Thyroid gland (tissue), 4 donors: Measurements from ENCODE around the gene DGKD. TPM values are rescaled to one million over a fixed set of nuclear protein-coding genes. Genes with fewer than 3 reads are reported as not detected.

ENCODE experiments used
- DNase-seq, 2 donors: peaks; one replicate each; pipeline ENCODE4 v3.0.0-alpha.2; 2019
- H3K27ac ChIP-seq, 3 donors: fragments of 200-600 bp; sonication (generic); 1 replicate in 2 of 3; 2 replicates in 1 of 3; pipeline ENCODE4 v1.5.1; 2016 to 2019; ENCODE audit warnings: mild to moderate bottlenecking in 1 of 3, moderate library complexity in 1 of 3
- H3K27me3 ChIP-seq: fragments of 200-600 bp; sonication (generic); one replicate; pipeline ENCODE4 v1.5.1; 2019
- H3K36me3 ChIP-seq, 2 donors: fragments of 200-600 bp; sonication (generic); one replicate each; pipeline ENCODE4 v1.5.1; 2016 to 2019
- H3K4me1 ChIP-seq, 2 donors: fragments of 200-600 bp; sonication (generic); one replicate each; pipeline ENCODE4 v1.5.1; 2017 to 2019
- H3K4me3 ChIP-seq, 3 donors: fragments of 200-600 bp; sonication (generic); replicated peaks in 1 of 3; 1 replicate in 2 of 3; 2 replicates in 1 of 3; pipeline ENCODE4 v1.5.1; 2016; ENCODE audit warnings: mild to moderate bottlenecking in 1 of 3
- H3K9me3 ChIP-seq: fragments of 200-600 bp; sonication (generic); one replicate; pipeline ENCODE4 v1.5.1; 2017
- CTCF ChIP-seq, 6 experiments: fragments of 200-600 bp in 3 of 6; fragments of 450-650 bp in 3 of 6; sonication (generic) in 3 of 6; IDR thresholded peaks; one replicate each; pipeline ENCODE4 v1.5.1; 2016 to 2019; ENCODE audit warnings: antibody characterized with exemption in 6 of 6, mild to moderate bottlenecking in 2 of 6, inconsistent platforms in 1 of 6, moderate library complexity in 1 of 6
- POLR2A ChIP-seq, 2 donors: fragments of 450-650 bp; IDR thresholded peaks; one replicate each; pipeline ENCODE4 v1.6.1; 2017; ENCODE audit warnings: antibody characterized with exemption in 2 of 2, mild to moderate bottlenecking in 2 of 2, moderate library complexity in 1 of 2
- WGBS, 2 donors: methylation state at CpG; one replicate each; pipeline ENCODE4 v1.1.5; 2017; 5-methylcytosine and 5-hydroxymethylcytosine counted together
- intact Hi-C: fragments of 100-400 bp; cut with DNase I; formaldehyde crosslinking; loops from one replicate; pipeline ENCODE4 v1.15.1; 2023
- total RNA-seq, 4 donors: library from RNA; depleted of rRNA; stranded (reverse); fragments of >200 nt; gene quantifications; one replicate each; pipeline ENCODE4 v1.2.3, GENCODE V29; 2016

The DGKD gene
- total RNA-seq, 4 donors from 2014 or later = 22.3 to 71.7 (median 27.3) TPM

- H3K9me3 ChIP-seq = no peaks in the 10 kb centered on the region
- peaks cover 7 to 17% of the 10 kb centered on the region in 2 donors for H3K4me1 ChIP-seq
- no peaks in the 10 kb centered on the region for H3K27me3 ChIP-seq
- WGBS, 2 donors = 82 to 84% methylated on average over 26 to 31 of the region's 32 CpGs
- peak; percentile 30 to 39 for DNase-seq
- TF ChIP-seq POLR2A (IDR thresholded peaks at IDR 0.05) = no peak
- no peak for TF ChIP-seq CTCF (IDR thresholded peaks at IDR 0.05)
- intact Hi-C loops = no loop called here
- H3K27ac ChIP-seq = peak overlapping the region in 2 of 3 donors; percentile 26 to 47
- no peak overlapping the region for H3K4me3 ChIP-seq
- peaks cover 15 to 21% of the 10 kb centered on the region in 2 donors for H3K36me3 ChIP-seq
Observed at GRCh38 chr2:233469261-233470010, 115.1 kb downstream of the DGKD start.

- no peaks in the 10 kb centered on the region for H3K27me3 ChIP-seq
- H3K4me3 ChIP-seq = no peak overlapping the region
- H3K36me3 ChIP-seq = peaks cover 12 to 20% of the 10 kb centered on the region in 2 donors
- peak overlapping the region in 1 of 3 donors; percentile 47 for H3K27ac ChIP-seq
- H3K9me3 ChIP-seq = no peaks in the 10 kb centered on the region
- no peak for TF ChIP-seq CTCF (IDR thresholded peaks at IDR 0.05)
- TF ChIP-seq POLR2A (IDR thresholded peaks at IDR 0.05) = no peak
- H3K4me1 ChIP-seq = peaks cover 8 to 22% of the 10 kb centered on the region in 2 donors
- intact Hi-C loops = no loop called here
- WGBS, 2 donors = 74 to 80% methylated on average over 13 to 17 of the region's 20 CpGs
- DNase-seq = no peak
Observed at GRCh38 chr2:233470011-233470687, 115.9 kb downstream of the DGKD start.

- Histone ChIP-seq H3K4me3 (no peak overlapping the region), H3K9me3 (no peaks in the 10 kb centered on the region), H3K27ac (peak overlapping the region in 1 of 3 donors; percentile 47), H3K4me1 (peaks cover 8 to 25% of the 10 kb centered on the region in 2 donors), H3K36me3 (peaks cover 13 to 20% of the 10 kb centered on the region in 2 donors), H3K27me3 (no peaks in the 10 kb centered on the region)
- no peak for DNase-seq
- TF ChIP-seq CTCF (IDR thresholded peaks at IDR 0.05) = no peak
- TF ChIP-seq POLR2A (IDR thresholded peaks at IDR 0.05) = no peak
- intact Hi-C loops = no loop called here
- 92 to 96% methylated on average over 11 to 14 of the region's 14 CpGs for WGBS, 2 donors
Observed at GRCh38 chr2:233470839-233471238, 116.5 kb downstream of the DGKD start.

GRCh38 chr2:233471291-233472035, 117.2 kb downstream of the DGKD start:
- no peak overlapping the region for H3K4me3 ChIP-seq
- WGBS, 2 donors = 96 to 97% methylated on average over 12 of the region's 12 CpGs
- DNase-seq = no peak

More at GRCh38 chr2:233471291-233472035, 117.2 kb downstream of the DGKD start:
- Histone ChIP-seq H3K36me3 (peaks cover 15 to 22% of the 10 kb centered on the region in 2 donors), H3K27ac (no peak overlapping the region), H3K9me3 (no peaks in the 10 kb centered on the region), H3K27me3 (no peaks in the 10 kb centered on the region), H3K4me1 (peaks cover 8 to 25% of the 10 kb centered on the region in 2 donors)
- intact Hi-C loops = no loop called here
- no peak for TF ChIP-seq CTCF (IDR thresholded peaks at IDR 0.05)
- no peak for TF ChIP-seq POLR2A (IDR thresholded peaks at IDR 0.05)
